Panc1 (cell line): Measurements from ENCODE around the gene C17orf75. TPM values are rescaled to one million over a fixed set of nuclear protein-coding genes. Genes with fewer than 3 reads are reported as not detected.

Experiments used
- ATAC-seq: fragments of 200-7000 bp; cut with Tn5 transposase; 2 replicates; pipeline ENCODE4 v1.9.1; 2020; ENCODE audit warnings: mild to moderate bottlenecking, moderate library complexity
- BruUV-seq: library from RNA; stranded (reverse); fragments of 400-500 nt; replicated peaks from 2 replicates; lab custom pipeline; 2021; lab: Mats Ljungman, UMichigan
- CTCF ChIA-PET: fragments of 300-600 bp; sonication (Branson Sonifier 250); formaldehyde crosslinking; loops from one replicate; lab custom pipeline; 2022; ENCODE audit warnings: antibody characterized with exemption; lab: Charles Lee
- POLR2A ChIA-PET: fragments of 300-600 bp; sonication (Branson Sonifier 250); formaldehyde crosslinking; loops from one replicate; lab custom pipeline; 2022; ENCODE audit warnings: antibody characterized with exemption; lab: Charles Lee
- DNase-seq: peaks from one replicate; pipeline ENCODE4 v3.0.0-alpha.2; 2010; ENCODE audit warnings: low read depth, low spot score
- H3K27ac ChIP-seq: 2 replicates; pipeline ENCODE4 v1.5.1; 2011; ENCODE audit warnings: mild to moderate bottlenecking, low read length, inconsistent platforms
- H3K27me3 ChIP-seq: fragments of 200-500 bp; sonication (Bioruptor generic); 2 replicates; pipeline ENCODE4 v1.6.0; 2014; ENCODE audit warnings: low read length, inconsistent platforms; ENCODE audit not compliant: control insufficient read depth, insufficient read depth
- H3K36me3 ChIP-seq: fragments of 200-500 bp; sonication (Bioruptor generic); 2 replicates; pipeline ENCODE4 v1.5.1; 2014; ENCODE audit warnings: inconsistent platforms, mild to moderate bottlenecking, low read length, moderate library complexity; ENCODE audit not compliant: control insufficient read depth, insufficient read depth
- H3K4me1 ChIP-seq: 2 replicates; pipeline ENCODE4 v1.5.1; 2011; ENCODE audit warnings: inconsistent platforms, mild to moderate bottlenecking, low read length, moderate library complexity; ENCODE audit not compliant: control insufficient read depth, insufficient read depth
- H3K4me3 ChIP-seq, 2 experiments: 2 replicates each; pipeline ENCODE4 v1.5.1; 2011 to 2012; ENCODE audit warnings: low read depth in 2 of 2, low read length in 2 of 2, mild to moderate bottlenecking in 2 of 2, inconsistent platforms in 1 of 2, moderate library complexity in 1 of 2
- H3K9me3 ChIP-seq: fragments of 200-500 bp; sonication (Bioruptor generic); 2 replicates; pipeline ENCODE4 v1.5.1; 2014; ENCODE audit warnings: low read depth, mild to moderate bottlenecking, inconsistent platforms, low read length, moderate library complexity; ENCODE audit not compliant: control insufficient read depth, insufficient read depth
- POLR2AphosphoS5 ChIP-seq: IDR thresholded peaks from 2 replicates; pipeline ENCODE4 v1.6.1; 2012; ENCODE audit warnings: mild to moderate bottlenecking, low read depth, low read length, moderate library complexity
- REST ChIP-seq, 2 experiments: IDR thresholded peaks; 2 replicates each; pipeline ENCODE4 v1.6.1; 2011 to 2012; ENCODE audit warnings: low read depth in 2 of 2, control low read depth in 1 of 2, low read length in 1 of 2, mild to moderate bottlenecking in 1 of 2, moderate library complexity in 1 of 2; ENCODE audit not compliant: insufficient read depth in 1 of 2
- SIN3A ChIP-seq: IDR thresholded peaks from 2 replicates; pipeline ENCODE4 v1.6.1; 2012; ENCODE audit warnings: low read depth, mild to moderate bottlenecking, low read length, moderate library complexity, borderline replicate concordance; ENCODE audit not compliant: insufficient read depth
- TCF7L2 ChIP-seq: IDR thresholded peaks from 2 replicates; pipeline ENCODE4 v1.6.1; 2011; ENCODE audit warnings: mild to moderate bottlenecking, low read depth, low read length, inconsistent platforms
- in situ Hi-C: cut with HindIII; loops from 2 replicates; pipeline ENCODE4 v1.10.0; 2016; ENCODE audit warnings: low sequenced_read_pairs, low pct_unique_long_range_greater_than_20kb
- intact Hi-C: fragments of 100-400 bp; cut with micrococcal nuclease; formaldehyde crosslinking; loops from one replicate; pipeline ENCODE4 v1.10.0; 2022; ENCODE audit not compliant: unreplicated experiment
- total RNA-seq: library from RNA; stranded (reverse); gene quantifications from one replicate; pipeline ENCODE4 v1.2.1, GENCODE V29; 2021; ENCODE audit not compliant: unreplicated experiment
- TF ChIP-seq, protein P1 (sequence below): fragments of 450-650 bp; IDR thresholded peaks from 2 replicates; pipeline ENCODE4 v1.5.1; 2017; ENCODE audit warnings: mild to moderate bottlenecking

C17orf75 gene
- total RNA-seq, 1 experiment from 2014 or later = 31.6 TPM

- no TSS peak for BruUV-seq
- ATAC-seq = no peak
- Histone ChIP-seq H3K9me3 (no peaks in the 10 kb centered on the region), H3K27me3 (no peaks in the 10 kb centered on the region), H3K27ac (no peak overlapping the region), H3K36me3 (no peaks in the 10 kb centered on the region), H3K4me3 (no peak overlapping the region), H3K4me1 (0 out of 2 replicates have a peak, but pooled peaks cover 4% of the 10 kb centered on the region)
- in situ Hi-C loops (no loop called here), intact Hi-C loops (no loop called here)
- no peak for DNase-seq
- ChIA-PET CTCF (no interaction called here), POLR2A (no interaction called here)
- TF ChIP-seq TCF7L2 = no peak
- TF ChIP-seq REST (IDR thresholded peaks at IDR 0.05; ENCODE audit: insufficient read depth in 1 of 2, low read depth in 2 of 2, low read length in 1 of 2) = no peak
- no peak for TF ChIP-seq POLR2AphosphoS5
- TF ChIP-seq SIN3A = no peak
- TF ChIP-seq, protein P1, sequence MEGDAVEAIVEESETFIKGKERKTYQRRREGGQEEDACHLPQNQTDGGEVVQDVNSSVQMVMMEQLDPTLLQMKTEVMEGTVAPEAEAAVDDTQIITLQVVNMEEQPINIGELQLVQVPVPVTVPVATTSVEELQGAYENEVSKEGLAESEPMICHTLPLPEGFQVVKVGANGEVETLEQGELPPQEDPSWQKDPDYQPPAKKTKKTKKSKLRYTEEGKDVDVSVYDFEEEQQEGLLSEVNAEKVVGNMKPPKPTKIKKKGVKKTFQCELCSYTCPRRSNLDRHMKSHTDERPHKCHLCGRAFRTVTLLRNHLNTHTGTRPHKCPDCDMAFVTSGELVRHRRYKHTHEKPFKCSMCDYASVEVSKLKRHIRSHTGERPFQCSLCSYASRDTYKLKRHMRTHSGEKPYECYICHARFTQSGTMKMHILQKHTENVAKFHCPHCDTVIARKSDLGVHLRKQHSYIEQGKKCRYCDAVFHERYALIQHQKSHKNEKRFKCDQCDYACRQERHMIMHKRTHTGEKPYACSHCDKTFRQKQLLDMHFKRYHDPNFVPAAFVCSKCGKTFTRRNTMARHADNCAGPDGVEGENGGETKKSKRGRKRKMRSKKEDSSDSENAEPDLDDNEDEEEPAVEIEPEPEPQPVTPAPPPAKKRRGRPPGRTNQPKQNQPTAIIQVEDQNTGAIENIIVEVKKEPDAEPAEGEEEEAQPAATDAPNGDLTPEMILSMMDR = no peak
Measured at GRCh38 chr17:32314636-32315035, 27.3 kb downstream of the C17orf75 start.

DNA sequence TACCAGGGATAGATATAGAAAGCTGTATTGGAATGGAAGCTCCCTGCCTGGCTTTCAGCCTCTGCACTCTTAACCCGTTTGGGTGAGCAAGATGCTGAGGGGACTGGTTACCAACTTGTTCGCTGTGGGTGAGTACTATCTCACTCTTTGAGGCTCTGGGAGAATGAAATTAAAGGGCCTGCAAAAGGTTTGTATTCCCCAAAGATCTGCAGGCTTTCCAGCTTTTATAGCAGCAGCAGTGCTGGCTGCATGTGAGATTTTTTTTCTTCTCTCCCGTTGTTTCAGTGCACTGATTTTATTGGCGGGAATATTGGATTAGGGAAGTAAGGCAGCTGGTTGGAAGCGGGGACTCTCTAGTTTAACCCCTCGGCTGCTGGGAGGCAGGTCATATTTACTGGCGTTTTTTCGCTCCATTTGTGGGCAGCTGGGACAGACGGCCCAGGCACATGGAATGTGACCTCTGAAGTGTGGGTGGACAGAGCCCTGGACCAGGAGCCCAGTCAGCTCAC, 30.9 kb downstream of the C17orf75 start:
- in situ Hi-C loops = no loop called here
- intact Hi-C loops = no loop called here
- ATAC-seq (peak; percentile 63; the same call in 1 of the 2 replicates), DNase-seq (no peak)
- Histone ChIP-seq H3K4me3 (no peak overlapping the region), H3K4me1 (0 out of 2 replicates have a peak, but pooled peaks cover 4% of the 10 kb centered on the region), H3K9me3 (no peaks in the 10 kb centered on the region), H3K36me3 (no peaks in the 10 kb centered on the region), H3K27me3 (no peaks in the 10 kb centered on the region), H3K27ac (no peak overlapping the region)
- ChIA-PET CTCF (interaction anchor here (0.6 kb wide), 3 partner anchors 44 to 479 kb away, joined by 7 to 14 read pairs (median 11); no protein-coding TSS in a partner anchor), POLR2A (interaction anchor here (0.5 kb wide), 1 partner anchor 52 kb away, joined by 11 read pairs; no protein-coding TSS in a partner anchor)
- TF ChIP-seq POLR2AphosphoS5 (no peak), TCF7L2 (no peak), SIN3A (no peak), REST (IDR thresholded peaks at IDR 0.05; ENCODE audit: insufficient read depth in 1 of 2, low read depth in 2 of 2, low read length in 1 of 2) (no peak)
- TF ChIP-seq, protein P1 = no peak
- no TSS peak for BruUV-seq
